Stimulated activated CD8-positive, alpha-beta memory T cell treated with anti-CD3 and anti-CD28 coated beads, Interleukin-7, amount 100 ng/mL, for 24 hours (primary cell): ENCODE results near the gene APC2.
A peak's percentile ranks its signal among the peaks of the same experiment; 100 is the strongest.
"Not testable (repeated sequence)": the region's sequence is repeated elsewhere in the genome, so short reads cannot be mapped to it uniquely, and the experiment has no call there.

Experiments used
- DNase-seq: peaks from one replicate; pipeline ENCODE4 v3.0.0-alpha.2; 2020; ENCODE audit warnings: low read depth

APC2 gene

GRCh38 chr19:1428738-1429391 lies 21.1 kb upstream of the APC2 start:
- DNase-seq, result no peak

DNA sequence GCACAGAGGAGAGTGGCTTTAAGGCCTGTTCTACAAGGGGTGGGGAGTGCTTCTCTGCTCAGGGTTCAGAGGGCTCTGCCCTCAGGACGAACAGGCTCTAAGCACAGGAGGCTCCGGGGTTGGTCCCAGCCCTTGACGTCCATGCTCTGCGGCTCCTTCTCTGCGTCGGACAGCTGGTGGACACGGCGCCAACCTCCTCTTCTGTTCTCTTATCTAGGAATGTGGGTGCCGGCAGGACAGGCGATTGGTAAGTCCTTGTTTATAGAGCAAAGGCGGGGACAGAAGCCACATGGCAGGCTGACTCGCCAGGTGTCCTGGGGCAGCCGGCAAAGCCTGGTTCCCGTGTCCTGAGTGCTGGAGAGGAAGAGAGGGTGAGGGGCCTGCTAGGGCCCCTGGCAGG lies 20.2 kb upstream of the APC2 start:
- DNase-seq, result no peak

DNA sequence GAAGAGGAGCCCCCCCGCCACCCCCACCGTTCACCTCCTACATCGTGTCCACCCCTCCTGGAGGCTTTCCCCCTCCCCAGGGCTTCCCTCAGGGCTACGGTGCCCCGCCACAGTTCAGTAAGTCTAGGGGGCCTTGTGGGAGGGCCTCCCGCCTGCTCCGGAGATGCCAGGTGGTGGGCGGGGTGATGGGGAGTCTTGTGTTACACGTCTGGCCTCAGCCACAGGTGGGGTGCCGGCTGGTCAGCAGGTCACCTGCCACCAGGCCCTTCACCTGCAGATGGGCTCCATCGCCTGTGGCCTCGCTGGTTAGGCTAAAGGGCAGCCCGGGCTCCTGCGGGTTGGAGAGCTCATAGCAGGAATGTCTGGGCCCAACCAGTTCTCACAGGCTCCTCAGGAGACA lies 19.7 kb upstream of the APC2 start:
- DNase-seq, result no peak

DNA sequence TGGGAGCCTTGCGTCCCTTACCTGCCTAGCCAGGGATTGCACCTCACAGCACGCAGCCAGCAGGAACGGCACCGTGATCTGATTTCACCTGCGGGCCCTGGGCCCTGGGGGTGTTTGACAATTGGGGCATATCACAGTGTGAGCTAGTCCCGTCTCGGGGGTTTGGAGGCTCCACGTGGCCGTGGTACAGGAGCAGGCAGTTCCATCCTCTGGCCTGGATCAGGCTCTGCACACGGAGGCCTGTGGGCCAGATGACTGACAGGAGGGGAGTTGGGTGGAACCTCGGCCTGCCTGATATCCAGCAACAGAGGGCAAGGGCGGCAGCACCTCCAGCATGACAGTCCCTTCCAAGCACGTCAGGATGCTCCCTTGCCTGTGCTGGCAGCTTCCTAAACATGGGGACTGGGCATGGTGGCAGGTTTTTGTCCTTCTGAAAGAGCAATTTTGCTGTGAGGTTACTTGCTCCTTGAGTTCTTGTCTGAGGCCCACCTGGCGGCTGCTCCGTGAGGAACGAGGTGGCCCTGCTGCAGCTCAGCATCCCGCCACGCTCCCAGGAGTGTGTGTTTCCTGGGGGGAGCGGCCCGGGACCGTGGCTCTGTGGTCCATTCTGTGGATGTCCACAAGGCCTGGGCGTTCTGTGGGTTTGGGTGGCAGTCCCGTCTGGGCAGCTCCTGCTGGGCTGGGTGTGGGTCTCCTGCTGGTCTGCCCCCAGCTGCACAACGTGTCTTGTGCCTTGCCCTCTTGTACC lies 18.0 kb upstream of the APC2 start:
- no peak for DNase-seq

- DNase-seq, result no peak
Observed at GRCh38 chr19:1432507-1432887, 17.4 kb upstream of the APC2 start.

DNA sequence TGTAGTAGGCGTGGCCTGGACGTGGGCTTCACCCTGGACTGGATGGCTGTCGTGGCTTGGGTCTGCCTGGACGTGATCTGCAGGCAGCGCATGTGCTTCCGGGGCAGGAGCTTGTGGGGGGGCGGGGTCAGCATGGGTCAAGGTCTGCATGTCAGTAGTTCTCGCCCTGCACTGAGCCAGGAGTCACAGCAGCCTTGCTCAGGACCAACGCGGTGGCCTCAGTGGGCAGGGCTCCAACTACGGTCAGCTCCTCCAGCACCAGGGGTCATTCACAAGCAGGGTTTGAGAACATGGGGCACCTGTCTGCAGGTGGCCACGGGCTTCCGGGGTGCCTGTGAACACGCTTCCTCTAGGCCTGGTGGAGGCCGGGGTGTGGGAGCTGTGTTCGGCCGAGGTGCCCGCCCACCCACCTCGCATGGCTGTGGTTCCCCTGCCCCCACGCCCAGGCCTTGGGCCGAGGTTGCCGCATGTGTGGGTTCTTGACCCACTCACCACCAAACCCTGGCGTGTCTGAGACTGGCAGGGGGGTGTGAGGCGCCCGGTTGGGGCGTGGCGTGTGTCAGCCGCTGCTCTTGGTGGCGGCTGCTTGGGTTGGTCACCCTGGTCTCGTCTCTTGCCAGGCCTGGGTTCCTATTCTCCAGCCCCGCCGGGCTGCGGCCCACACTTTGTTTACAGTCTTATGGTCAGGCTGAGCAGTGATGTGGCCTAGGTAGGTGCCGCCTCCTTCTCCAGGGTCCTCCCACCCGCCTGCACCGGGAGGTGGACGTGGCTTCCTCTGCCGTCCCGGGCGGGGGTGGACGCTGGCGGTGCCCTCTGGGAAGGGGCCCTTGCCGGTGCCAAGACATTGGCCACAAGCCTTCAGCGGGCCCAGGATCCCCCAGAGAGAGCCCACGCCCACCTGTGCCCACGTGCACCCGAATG lies 16.5 kb upstream of the APC2 start:
- DNase-seq, result no peak

- no peak for DNase-seq
Observed at GRCh38 chr19:1434040-1434366, 15.9 kb upstream of the APC2 start.

GRCh38 chr19:1434577-1435060 lies 15.3 kb upstream of the APC2 start:
- DNase-seq, result no peak

- DNase-seq, result no peak
Observed at GRCh38 chr19:1435378-1435989, 14.4 kb upstream of the APC2 start.

DNA sequence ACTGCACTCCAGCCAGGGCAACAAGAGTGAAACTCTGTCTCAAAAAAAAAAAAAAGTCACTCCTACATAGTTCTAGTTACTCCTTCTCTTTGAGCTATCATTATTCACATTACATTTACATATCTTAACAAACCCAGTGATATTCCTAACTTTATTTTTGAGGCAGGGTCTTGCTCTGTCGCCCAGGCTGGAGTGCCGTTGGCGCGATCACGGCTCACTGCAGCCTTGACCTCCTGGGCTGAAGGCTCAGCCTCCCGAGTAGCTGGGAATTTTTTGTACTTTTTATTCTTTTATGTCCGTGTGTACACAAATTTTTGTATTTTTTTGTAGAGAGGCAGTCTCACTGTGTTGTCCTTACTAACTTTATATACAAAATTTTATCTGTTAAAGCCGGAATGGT lies 12.3 kb upstream of the APC2 start:
- no peak for DNase-seq

- DNase-seq, result peak; percentile 81
Observed at GRCh38 chr19:1438035-1438932, 11.6 kb upstream of the APC2 start, which contains the start of gene RPS15. Gene RPS15 (plus strand): TSS chr19:1438396. CDS start chr19:1438426, 30 bp downstream.

DNA sequence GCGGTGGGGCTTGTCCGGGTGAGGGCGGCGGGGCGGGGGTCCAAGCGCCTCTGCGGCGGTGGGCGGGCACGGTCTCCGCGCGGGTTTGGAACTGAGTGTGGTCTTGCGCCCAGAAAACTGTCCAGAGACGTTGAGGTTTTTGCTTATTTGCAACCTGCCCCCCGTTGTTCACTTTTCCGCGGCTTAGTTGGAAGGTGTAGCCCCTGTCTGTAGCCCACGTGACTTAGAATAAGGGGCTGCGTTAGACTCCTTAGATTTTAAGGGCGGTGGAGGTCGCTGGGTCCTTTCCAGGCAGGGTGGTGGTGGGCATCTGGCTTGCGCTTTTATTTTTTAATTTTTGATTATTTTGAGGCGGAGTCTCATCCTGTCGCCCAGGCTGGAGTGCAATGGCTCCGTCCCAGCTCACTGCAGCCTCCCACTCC lies 11.0 kb upstream of the APC2 start:
- no peak for DNase-seq

DNA sequence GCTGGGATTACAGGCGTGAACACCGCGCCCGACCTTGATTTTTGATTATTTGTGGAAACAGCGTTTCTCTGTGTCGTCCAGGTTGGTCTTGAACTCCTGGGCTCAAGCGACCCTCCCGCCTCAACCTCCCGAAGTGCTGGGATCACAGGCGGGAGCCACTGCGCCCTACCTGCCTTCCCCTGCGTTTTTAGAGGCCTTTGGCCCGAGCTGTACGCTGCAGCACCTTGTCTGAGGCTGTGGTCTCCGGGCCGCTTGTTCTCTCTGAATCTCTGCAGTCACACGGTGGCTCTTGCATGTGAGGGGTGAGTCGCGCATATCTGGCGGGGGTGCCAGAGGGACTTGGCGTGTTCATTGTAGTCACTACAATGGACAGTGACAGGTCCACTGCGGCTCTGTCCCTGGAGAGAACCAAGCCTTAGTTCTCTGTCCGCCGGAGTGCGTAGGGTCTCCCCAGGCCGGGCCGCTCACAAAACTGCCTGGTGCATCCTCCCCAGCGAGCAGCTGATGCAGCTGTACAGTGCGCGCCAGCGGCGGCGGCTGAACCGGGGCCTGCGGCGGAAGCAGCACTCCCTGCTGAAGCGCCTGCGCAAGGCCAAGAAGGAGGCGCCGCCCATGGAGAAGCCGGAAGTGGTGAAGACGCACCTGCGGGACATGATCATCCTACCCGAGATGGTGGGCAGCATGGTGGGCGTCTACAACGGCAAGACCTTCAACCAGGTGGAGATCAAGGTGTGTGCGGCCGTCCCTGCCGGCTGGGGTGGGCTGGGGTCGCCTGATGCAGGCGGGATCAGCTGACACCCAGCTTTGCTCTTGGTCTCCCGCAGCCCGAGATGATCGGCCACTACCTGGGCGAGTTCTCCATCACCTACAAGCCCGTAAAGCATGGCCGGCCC lies 10.2 kb upstream of the APC2 start:
- not testable (repeated sequence) for DNase-seq

GRCh38 chr19:1440418-1440801 lies 9.5 kb upstream of the APC2 start:
- DNase-seq, result no peak

DNA sequence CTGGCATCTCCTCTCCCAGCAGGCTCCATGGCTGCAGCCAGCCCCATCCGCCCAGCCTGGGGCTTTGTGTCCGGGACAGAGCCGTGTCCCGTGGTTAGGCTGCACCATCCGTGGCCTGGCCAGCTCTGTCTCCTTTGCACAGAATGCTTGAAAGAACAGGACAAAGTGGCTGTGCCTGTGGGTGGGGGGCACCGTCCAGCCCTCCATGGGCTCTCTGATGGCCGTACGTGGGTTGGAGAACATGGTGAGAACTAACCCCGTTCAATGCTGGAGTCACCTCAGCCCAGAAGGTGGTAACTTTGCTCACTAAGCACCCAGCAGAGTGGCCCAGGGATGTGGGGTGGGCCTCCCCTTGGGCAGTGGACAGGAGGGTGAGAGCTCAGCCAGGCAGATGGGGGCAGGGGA lies 8.9 kb upstream of the APC2 start:
- DNase-seq, result no peak

- DNase-seq, result no peak
Observed at GRCh38 chr19:1441677-1442438, 8.1 kb upstream of the APC2 start.

GRCh38 chr19:1445185-1445931 lies 4.6 kb upstream of the APC2 start:
- DNase-seq, result peak; percentile 46

- DNase-seq, result no peak
Observed at GRCh38 chr19:1445932-1446712, 3.8 kb upstream of the APC2 start.
